Measurements from ENCODE around the gene TRIM34. TPM values are rescaled to one million over a fixed set of nuclear protein-coding genes. Genes with fewer than 3 reads are reported as not detected.

Gene TRIM34, protein sequence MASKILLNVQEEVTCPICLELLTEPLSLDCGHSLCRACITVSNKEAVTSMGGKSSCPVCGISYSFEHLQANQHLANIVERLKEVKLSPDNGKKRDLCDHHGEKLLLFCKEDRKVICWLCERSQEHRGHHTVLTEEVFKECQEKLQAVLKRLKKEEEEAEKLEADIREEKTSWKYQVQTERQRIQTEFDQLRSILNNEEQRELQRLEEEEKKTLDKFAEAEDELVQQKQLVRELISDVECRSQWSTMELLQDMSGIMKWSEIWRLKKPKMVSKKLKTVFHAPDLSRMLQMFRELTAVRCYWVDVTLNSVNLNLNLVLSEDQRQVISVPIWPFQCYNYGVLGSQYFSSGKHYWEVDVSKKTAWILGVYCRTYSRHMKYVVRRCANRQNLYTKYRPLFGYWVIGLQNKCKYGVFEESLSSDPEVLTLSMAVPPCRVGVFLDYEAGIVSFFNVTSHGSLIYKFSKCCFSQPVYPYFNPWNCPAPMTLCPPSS
- total RNA-seq, result 9.4 and 11.0 TPM in 2 replicates

DNA sequence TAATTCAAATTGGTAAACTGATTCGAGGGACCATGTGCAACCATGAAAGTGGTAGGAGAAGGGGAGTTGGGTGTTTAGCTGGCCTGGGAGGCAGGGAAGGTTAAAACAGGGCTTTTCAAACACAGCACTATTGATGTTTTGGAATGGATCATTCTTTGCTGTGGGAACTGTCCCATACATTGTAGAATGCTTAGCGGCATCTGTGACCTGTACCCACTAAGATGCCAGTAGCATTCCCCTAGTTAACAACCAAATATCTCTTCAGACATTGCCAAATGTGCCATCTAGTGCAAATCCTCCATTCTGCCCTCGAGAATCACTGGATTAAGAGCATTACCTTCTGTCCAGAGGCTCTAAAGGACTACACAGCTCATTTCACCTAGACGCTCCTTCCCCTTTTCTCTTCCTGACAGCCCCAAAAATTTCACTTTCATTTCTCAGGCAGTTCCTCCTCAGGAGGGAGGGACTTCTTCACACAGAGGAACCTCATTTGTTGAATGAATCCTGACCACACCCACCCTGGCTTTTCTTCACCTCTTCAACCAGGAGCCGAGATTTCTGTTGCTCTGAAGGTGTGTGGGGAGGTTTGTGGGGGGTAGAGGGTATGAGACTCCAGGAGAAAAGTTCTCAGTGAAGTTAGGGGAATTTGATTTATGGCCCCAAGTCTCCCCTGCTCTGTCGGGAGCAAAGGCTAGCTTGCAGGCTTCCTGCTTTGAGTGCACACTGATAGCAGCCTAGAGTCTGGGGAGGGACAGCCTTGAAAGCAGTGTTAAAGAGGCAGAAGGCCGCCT, at the start of gene TRIM34:
TSS of gene TRIM34 (plus strand) at position 513 of the 791 bp plus-strand sequence. CDS start 7,331 bp downstream, outside the sequence.

DNA sequence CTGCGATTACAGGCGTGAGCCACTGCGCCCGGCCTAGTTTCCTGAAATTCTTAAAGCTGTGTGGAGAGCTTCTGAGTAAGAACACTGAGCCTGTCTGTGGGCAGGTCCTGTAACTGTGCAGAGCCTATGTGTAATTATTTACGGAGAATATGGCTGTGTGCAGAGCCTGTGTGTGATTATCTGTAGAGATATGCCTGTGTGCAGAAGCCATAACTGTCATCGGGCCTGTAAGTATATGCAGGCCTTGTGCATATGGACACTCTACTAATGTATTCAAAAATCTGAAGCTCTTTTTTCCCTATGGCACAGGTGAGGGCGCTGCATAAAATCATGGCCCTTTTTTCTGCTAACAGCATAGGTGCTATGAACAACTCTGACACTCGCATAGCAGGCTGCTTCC, 44.2 kb upstream of the TRIM34 start, which contains the start of gene OR52B6:
TSS of gene OR52B6 (plus strand) at position 301 of the 400 bp plus-strand sequence. CDS start at position 301, 0 bp downstream.

DNA sequence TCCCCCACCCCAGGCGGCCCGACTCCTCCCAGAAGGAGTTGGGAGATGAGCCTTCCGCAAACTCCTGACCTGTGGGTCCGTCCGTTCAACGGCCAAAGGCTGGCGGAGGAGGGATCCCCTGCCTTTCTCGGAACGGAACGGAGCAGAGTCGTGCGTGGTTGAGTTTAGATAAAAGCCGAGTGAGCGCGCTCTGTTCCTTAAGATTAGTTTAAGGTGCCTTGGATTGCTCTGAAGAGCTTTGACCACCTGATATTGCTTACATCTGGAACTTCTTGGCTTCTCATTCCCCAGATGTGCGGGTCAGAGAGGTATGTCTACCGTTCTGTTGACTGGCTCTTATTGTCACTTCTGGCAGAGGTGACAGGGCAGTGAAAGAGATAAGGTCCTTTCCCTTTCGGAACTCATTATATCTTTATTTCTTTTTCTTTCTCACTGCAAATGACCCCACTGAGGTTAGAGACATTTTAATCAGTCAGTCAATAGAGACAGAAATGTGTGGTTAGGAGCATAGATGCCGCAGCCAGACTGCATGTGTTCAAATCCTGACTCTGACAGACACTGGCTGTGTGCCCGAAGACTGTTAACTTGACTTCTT, 28.1 kb upstream of the TRIM34 start, which contains the start of gene TRIM6:
TSS of gene TRIM6 (plus strand) at position 31 of the 595 bp plus-strand sequence. CDS start at position 292, 261 bp downstream.

DNA sequence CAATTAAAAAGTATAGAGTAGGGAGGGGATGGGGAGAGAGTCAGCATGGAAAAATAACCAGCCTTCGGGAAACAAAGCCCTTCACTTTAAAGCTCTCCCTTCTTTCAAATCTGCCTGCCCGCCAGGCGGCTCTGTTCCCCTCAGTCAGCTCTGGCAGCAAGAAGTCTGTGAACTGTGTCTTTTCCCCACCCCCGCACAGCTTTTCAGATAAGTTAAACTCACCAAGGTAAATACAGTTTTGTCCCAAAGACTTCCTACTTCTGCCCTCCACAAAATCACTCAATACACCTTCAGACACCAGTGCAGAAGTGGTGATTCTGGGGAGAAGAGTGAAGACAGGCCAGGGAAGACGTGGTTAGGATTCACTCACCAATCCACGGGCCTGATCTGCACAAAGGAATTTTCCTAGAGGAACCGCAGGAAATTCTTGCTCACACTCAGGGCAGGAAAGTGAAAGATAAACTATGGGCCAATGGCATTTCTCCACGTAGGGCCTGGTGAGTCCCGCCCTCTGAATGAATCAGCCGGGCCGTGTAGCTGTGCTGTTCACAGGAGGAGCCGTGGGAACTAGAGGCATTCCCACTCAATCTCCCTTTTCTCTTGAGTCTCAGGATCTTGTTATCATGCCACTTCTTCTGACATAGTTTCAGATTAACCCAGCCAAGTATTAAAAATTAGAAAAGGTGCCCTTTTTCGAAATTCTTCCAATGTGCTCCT, 60.0 kb downstream of the TRIM34 start, which contains the start of gene TRIM5:
TSS of gene TRIM5 (minus strand) at position 429 of the 717 bp plus-strand sequence. CDS start 4,897 bp downstream, outside the sequence.

DNA sequence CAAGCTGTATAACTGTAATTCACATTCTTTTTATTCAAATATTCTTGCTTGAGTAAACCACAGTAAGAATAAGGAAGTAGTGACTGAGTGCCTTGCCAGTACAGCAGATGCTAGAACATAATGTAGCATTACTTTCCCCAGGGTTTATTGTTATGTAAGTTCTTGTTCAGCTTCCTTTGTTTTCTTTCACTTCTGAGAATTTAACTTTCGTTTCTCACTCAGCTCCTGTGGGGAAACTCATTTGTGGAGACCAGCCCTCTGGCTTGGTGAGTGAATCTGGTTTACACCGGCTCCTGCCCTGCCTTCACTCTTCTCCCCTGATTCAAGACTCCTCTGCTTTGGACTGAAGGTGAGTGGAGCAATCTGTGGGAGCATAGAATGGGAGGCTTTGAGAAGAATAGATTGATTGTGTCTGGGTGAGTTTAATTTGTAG, 64.8 kb downstream of the TRIM34 start, which contains the start of gene TRIM22:
TSS of gene TRIM22 (plus strand) at position 240 of the 433 bp plus-strand sequence. CDS start 6,443 bp downstream, outside the sequence.

Other genes starting within 250 kb of the TRIM34 start
- not detected in 2 replicates for gene OR51M1, start 241.2 kb upstream of the TRIM34 start, total RNA-seq
- gene OR51Q1, start 202.9 kb upstream of the TRIM34 start, total RNA-seq, result not detected in 2 replicates
- not detected in 2 replicates for gene OR51I1, start 183.5 kb upstream of the TRIM34 start, total RNA-seq
- not detected in 2 replicates for gene OR51I2, start 175.7 kb upstream of the TRIM34 start, total RNA-seq
- not detected in 2 replicates for gene OR52D1, start 136.3 kb upstream of the TRIM34 start, total RNA-seq
- gene UBQLN3, start 115.0 kb upstream of the TRIM34 start, total RNA-seq, result under 0.01 TPM in 1 of 2 replicates, not detected in the other
- 0.22 and 0.39 TPM in 2 replicates for gene UBQLNL, start 108.3 kb upstream of the TRIM34 start, total RNA-seq
- gene OR52H1, start 76.5 kb upstream of the TRIM34 start, total RNA-seq, result 0.76 and 0.79 TPM in 2 replicates
- gene OR52B6, start 44.1 kb upstream of the TRIM34 start, total RNA-seq, result not detected in 2 replicates
- gene TRIM6, start 28.4 kb upstream of the TRIM34 start, total RNA-seq, result 26.7 and 70.5 TPM in 2 replicates
- 29.4 and 35.1 TPM in 2 replicates for gene TRIM5, start 60.1 kb downstream of the TRIM34 start, total RNA-seq
- gene TRIM22, start 64.8 kb downstream of the TRIM34 start, total RNA-seq, result 5.9 and 10.8 TPM in 2 replicates
- gene OR56B1, start 111.4 kb downstream of the TRIM34 start, total RNA-seq, result not detected in 2 replicates
- gene OR52N4, start 129.2 kb downstream of the TRIM34 start, total RNA-seq, result 0.39 TPM in 1 of 2 replicates, not detected in the other
- gene OR52N5, start 158.4 kb downstream of the TRIM34 start, total RNA-seq, result not detected in 2 replicates
- not detected in 2 replicates for gene OR52N1, start 166.3 kb downstream of the TRIM34 start, total RNA-seq
- gene OR52N2, start 183.9 kb downstream of the TRIM34 start, total RNA-seq, result not detected in 2 replicates
- gene OR52E6, start 216.9 kb downstream of the TRIM34 start, total RNA-seq, result not detected in 2 replicates
- not detected in 2 replicates for gene OR52E8, start 232.7 kb downstream of the TRIM34 start, total RNA-seq

Data from placental epithelial cell (primary cell).